ENCODE data around the gene KRTAP2-3.
"Not testable (repeated sequence)": the region's sequence is repeated elsewhere in the genome, so short reads cannot be mapped to it uniquely, and the experiment has no call there.

DNA sequence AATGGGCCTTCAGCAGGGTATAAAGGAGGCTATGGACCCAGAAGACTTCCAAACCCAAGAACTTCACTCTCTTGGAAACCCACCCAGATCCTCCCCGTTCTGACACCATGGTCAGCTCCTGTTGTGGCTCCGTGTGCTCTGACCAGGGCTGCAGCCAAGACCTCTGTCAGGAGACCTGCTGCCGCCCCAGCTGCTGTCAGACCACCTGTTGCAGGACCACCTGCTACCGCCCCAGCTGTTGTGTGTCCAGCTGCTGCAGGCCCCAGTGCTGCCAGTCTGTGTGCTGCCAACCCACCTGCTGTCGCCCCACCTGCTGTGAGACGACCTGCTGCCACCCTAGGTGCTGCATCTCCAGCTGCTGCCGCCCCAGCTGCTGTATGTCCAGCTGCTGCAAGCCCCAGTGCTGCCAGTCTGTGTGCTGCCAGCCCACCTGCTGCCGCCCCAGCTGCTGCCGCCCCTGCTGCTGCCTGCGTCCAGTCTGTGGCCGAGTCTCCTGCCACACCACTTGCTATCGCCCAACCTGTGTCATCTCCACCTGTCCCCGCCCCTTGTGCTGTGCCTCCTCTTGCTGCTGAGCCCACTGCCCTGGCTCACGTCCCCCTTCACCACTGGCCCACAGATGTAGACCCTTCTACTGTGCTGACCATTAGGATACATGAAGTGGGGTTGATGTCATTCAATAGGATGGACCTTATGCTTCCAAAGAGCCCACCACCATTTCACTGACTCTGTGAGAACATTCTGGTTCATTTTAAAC is 24.4 kb upstream of the KRTAP2-3 start, which contains the start of gene KRTAP4-7:
- TF ChIP-seq, protein P1, sequence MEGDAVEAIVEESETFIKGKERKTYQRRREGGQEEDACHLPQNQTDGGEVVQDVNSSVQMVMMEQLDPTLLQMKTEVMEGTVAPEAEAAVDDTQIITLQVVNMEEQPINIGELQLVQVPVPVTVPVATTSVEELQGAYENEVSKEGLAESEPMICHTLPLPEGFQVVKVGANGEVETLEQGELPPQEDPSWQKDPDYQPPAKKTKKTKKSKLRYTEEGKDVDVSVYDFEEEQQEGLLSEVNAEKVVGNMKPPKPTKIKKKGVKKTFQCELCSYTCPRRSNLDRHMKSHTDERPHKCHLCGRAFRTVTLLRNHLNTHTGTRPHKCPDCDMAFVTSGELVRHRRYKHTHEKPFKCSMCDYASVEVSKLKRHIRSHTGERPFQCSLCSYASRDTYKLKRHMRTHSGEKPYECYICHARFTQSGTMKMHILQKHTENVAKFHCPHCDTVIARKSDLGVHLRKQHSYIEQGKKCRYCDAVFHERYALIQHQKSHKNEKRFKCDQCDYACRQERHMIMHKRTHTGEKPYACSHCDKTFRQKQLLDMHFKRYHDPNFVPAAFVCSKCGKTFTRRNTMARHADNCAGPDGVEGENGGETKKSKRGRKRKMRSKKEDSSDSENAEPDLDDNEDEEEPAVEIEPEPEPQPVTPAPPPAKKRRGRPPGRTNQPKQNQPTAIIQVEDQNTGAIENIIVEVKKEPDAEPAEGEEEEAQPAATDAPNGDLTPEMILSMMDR (IDR thresholded peaks at IDR 0.05 in 4 of 5, conservative IDR thresholded peaks at IDR 0.05 in 1 of 5) = not testable (repeated sequence)
- not testable (repeated sequence) for TF ChIP-seq POLR2A (IDR thresholded peaks at IDR 0.05)
